GM21619 (cell line): ENCODE results near the gene FGR.
"Not testable (repeated sequence)": the region's sequence is repeated elsewhere in the genome, so short reads cannot be mapped to it uniquely, and the experiment has no call there.

Experiments
- ATAC-seq: cut with Tn5 transposase; IDR thresholded peaks from one replicate; pipeline ENCODE4 v1.9.1; 2021; ENCODE audit not compliant: unreplicated experiment

The FGR gene

DNA sequence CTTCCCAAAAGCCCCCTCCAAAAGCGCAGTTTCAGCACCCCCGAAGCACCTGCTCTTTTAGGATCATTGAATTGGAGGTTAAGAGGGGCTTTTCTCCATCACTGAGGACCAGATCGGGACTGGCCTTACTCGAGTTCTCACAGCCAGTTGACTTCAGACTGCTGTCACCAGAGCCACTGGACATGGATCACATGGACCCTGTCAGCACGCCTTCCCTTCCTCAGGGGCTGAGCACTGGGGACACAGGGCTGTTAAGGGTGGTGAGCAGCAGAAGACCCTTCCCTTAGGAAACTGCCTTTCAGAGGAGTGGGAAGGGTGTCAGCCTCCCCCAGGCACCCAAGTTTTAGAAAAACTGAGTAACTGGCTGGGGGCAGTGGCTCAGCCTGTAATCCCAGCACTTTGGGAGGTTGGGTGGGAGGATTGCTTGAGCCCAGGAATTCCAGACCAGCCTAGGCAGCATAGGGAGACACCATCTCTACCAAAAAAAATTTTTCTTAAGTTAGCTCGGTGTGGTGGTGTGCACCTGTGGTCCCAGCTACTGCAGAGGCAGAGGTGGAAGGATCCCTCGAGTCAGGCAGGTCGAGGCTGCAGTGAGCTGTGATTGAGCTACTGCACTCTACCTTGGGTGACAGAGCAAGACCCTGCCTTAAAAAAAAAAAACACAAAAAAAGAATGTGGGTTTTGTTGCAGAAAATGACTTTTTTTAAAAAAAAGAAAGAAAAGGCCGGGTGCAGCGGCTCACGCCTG lies 584 bp upstream of the FGR start:
- no peak for ATAC-seq

GRCh38 chr1:27634177-27634984 lies 604 bp downstream of the FGR start:
- ATAC-seq: no peak

- ATAC-seq: no peak
These were observed 1.3 kb downstream of the FGR start for GRCh38 chr1:27633640-27634176.

GRCh38 chr1:27633298-27633610 lies 1.7 kb downstream of the FGR start:
- ATAC-seq: no peak

- peak; percentile 38 for ATAC-seq
These were observed 2.3 kb downstream of the FGR start for GRCh38 chr1:27632387-27633297.

GRCh38 chr1:27630859-27631491 lies 4.0 kb downstream of the FGR start:
- peak; percentile 35 for ATAC-seq

DNA sequence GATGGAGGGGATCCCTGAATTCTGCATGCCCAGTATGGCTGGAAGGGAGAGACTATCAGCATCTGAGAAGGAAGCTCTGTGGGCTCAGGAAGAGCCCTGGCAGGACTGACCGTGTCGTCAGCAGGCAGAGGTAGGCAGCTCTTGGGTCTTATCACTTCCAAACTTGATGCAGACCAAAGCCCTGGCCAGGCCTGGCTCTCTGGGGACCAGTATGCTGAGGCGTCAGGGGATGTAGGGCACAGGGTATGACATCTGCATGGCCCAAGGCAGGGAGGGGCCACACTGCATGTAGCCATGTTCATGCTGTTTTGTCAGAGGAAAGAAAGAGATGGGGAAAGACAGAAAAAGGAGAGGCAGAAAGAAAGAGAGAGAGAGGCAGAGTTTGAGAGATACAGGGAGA lies 6.3 kb downstream of the FGR start:
- no peak for ATAC-seq

DNA sequence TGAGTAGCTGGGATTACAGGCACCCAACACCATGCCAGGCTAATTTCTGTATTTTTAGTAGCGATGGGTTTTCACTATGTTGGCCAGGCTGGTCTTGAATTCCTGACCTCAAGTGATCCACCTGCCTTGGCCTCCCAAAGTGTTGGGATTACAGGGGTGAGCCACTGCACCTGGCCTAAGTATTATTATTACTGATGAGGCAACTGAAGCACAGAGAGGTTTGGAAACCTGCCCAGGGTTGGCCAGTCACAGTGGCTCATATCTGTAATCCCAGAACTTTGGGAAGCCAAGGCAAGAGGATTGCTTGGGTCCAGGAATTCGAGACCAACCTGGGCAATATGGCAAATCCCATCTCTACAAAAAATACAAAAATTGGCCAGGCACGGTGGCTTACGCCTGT lies 7.3 kb downstream of the FGR start:
- not testable (repeated sequence) for ATAC-seq

DNA sequence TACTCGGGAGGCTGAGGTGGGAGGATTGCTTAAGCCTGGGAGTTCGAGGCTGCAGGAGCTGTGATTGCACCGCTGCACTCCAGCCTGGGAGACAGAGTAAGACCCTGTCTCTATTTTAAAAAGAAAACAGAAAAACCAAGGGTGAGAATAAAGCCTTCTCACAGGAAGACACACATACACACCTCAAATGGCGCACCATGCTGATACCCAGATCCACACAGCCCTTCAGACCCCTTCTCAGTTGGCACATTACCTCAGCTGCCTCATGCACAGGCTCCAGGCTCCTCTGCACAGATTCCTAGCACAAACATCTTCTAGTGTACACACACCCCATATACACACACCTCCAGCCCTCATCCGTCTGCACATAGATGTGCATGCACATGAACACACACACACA lies 7.9 kb downstream of the FGR start:
- ATAC-seq: no peak

GRCh38 chr1:27626031-27626935 lies 8.7 kb downstream of the FGR start:
- ATAC-seq: no peak

DNA sequence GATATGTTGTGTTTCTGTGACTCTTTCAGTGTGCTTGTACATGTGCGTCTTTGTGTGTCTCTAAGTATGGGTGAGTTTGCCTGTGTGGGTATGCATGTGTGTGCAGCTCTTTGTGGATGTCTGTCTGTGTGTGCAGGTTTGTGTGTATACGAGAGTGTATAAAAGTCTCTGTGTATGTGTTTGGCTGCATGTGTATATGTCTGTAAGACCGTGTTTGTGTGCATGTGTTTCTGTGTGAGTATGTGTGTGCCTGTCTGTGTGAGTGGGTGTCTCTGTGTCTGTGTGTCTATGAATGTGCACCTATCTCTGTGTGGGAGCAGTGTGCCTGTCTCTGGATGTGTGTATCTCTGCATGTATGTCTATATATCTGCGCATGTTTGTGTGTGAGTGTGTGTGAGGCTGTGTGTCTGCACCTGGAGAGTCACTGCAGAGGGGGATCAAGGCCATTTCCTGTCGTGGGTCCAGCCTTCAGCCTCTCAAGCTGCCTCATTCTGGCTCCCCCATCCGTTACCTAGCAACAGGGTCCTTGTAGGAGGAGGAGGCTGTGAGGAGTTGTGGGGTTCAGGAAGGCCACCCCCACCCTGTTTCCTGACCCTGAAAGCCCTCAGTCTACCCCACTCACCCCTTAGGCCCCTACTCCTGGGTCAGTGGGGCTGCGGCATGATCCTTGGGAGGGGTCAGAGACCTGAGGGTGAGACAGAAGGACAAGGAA lies 10.4 kb downstream of the FGR start:
- ATAC-seq: no peak

GRCh38 chr1:27623327-27624212 lies 11.4 kb downstream of the FGR start:
- no peak for ATAC-seq

GRCh38 chr1:27622828-27623227 lies 12.2 kb downstream of the FGR start:
- no peak for ATAC-seq

GRCh38 chr1:27621051-27621920 lies 13.7 kb downstream of the FGR start:
- no peak for ATAC-seq

DNA sequence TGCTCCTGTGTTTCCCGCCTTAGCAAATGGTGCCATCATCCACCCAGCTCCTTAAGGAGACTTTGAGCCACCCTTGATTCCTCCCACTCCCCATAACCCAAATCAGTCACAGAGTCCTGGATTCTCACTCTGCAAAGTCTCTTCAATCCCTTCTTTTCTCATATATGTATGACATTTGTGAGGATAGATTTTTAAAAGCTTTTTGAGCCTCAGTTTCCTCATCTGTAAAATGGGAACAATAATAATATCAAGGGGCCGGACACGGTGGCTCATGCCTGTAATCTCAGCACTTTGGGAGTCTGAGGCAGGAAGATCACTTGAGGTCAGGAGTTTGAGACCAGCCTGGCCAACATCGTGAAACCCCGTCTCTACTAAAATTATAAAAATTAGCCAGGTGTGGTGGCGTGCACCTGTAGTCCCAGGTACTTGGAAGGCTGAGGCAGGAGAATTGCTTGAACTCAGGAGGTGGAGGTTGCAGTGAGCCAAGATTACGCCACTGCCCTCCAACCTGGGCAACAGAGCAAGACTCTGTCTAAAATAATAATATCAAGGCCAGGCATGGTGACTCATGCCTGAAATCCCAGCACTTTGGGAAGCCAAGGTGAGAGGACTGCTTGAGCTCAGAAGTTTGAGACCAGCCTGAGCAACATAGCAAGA lies 15.1 kb downstream of the FGR start:
- ATAC-seq: not testable (repeated sequence)

- ATAC-seq: no peak
These were observed 16.5 kb downstream of the FGR start for GRCh38 chr1:27618341-27619082.
